Measurements from ENCODE around the gene LCN2.

- TF ChIP-seq, protein P1, sequence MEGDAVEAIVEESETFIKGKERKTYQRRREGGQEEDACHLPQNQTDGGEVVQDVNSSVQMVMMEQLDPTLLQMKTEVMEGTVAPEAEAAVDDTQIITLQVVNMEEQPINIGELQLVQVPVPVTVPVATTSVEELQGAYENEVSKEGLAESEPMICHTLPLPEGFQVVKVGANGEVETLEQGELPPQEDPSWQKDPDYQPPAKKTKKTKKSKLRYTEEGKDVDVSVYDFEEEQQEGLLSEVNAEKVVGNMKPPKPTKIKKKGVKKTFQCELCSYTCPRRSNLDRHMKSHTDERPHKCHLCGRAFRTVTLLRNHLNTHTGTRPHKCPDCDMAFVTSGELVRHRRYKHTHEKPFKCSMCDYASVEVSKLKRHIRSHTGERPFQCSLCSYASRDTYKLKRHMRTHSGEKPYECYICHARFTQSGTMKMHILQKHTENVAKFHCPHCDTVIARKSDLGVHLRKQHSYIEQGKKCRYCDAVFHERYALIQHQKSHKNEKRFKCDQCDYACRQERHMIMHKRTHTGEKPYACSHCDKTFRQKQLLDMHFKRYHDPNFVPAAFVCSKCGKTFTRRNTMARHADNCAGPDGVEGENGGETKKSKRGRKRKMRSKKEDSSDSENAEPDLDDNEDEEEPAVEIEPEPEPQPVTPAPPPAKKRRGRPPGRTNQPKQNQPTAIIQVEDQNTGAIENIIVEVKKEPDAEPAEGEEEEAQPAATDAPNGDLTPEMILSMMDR (IDR thresholded peaks at IDR 0.05), result no peak
- TF ChIP-seq POLR2A (IDR thresholded peaks at IDR 0.05), result no peak
Measured at GRCh38 chr9:128142061-128142460, 7.2 kb upstream of the LCN2 start.
